Neural progenitor cell (in vitro differentiated cells): Measurements from ENCODE around the gene UPF2. TPM values are rescaled to one million over a fixed set of nuclear protein-coding genes. Genes with fewer than 3 reads are reported as not detected.

Experiments used
- DNase-seq: peaks from one replicate; pipeline ENCODE4 v3.0.0-alpha.2; 2016; ENCODE audit warnings: low spot score
- H2AFZ ChIP-seq: fragments of 200-600 bp; sonication (generic); replicated peaks from 2 replicates; pipeline ENCODE4 v1.6.1; 2016; ENCODE audit warnings: antibody characterized with exemption
- H3F3A ChIP-seq: fragments of 200-600 bp; sonication (generic); 2 replicates; pipeline ENCODE4 v1.6.1; 2016; ENCODE audit warnings: antibody characterized with exemption, low read depth
- H3K27ac ChIP-seq: fragments of 200-600 bp; sonication (generic); 2 replicates; pipeline ENCODE4 v1.5.1; 2016; ENCODE audit warnings: mild to moderate bottlenecking
- H3K27me3 ChIP-seq: fragments of 200-600 bp; sonication (generic); 2 replicates; pipeline ENCODE4 v1.6.1; 2016; ENCODE audit warnings: mild to moderate bottlenecking, moderate library complexity
- H3K36me3 ChIP-seq: fragments of 200-600 bp; sonication (generic); 2 replicates; pipeline ENCODE4 v1.5.1; 2016
- H3K4me1 ChIP-seq: fragments of 200-600 bp; sonication (generic); 2 replicates; pipeline ENCODE4 v1.6.1; 2016; ENCODE audit warnings: mixed run types
- H3K4me2 ChIP-seq: fragments of 200-600 bp; sonication (generic); 2 replicates; pipeline ENCODE4 v1.6.1; 2016
- H3K4me3 ChIP-seq: fragments of 200-600 bp; sonication (generic); 2 replicates; pipeline ENCODE4 v1.5.1; 2016
- H3K79me2 ChIP-seq: fragments of 200-600 bp; sonication (generic); 2 replicates; pipeline ENCODE4 v1.6.1; 2016; ENCODE audit warnings: low read depth
- H3K9ac ChIP-seq: fragments of 200-600 bp; sonication (generic); 2 replicates; pipeline ENCODE4 v1.6.1; 2016
- H3K9me3 ChIP-seq: fragments of 200-600 bp; sonication (generic); 2 replicates; pipeline ENCODE4 v1.5.1; 2016; ENCODE audit warnings: low read depth
- H4K20me1 ChIP-seq: fragments of 200-600 bp; sonication (generic); 2 replicates; pipeline ENCODE4 v1.6.1; 2016; ENCODE audit warnings: low read depth
- H3K27ac Mint-ChIP-seq: 3 replicates; pipeline ENCODE4 v1.8.0; 2021; ENCODE audit warnings: mixed read lengths
- H3K27me3 Mint-ChIP-seq: 2 replicates; pipeline ENCODE4 v1.8.0; 2022; ENCODE audit warnings: low read depth, mild to moderate bottlenecking, inconsistent platforms, moderate library complexity, mixed read lengths; ENCODE audit not compliant: insufficient read depth
- H3K36me3 Mint-ChIP-seq: 3 replicates; pipeline ENCODE4 v1.8.0; 2021; ENCODE audit warnings: mixed read lengths
- H3K4me1 Mint-ChIP-seq: 3 replicates; pipeline ENCODE4 v1.8.0; 2021; ENCODE audit warnings: mixed read lengths
- H3K4me3 Mint-ChIP-seq: 3 replicates; pipeline ENCODE4 v1.8.0; 2021; ENCODE audit warnings: mild to moderate bottlenecking, moderate library complexity, mixed read lengths
- H3K9me3 Mint-ChIP-seq: 3 replicates; pipeline ENCODE4 v1.8.0; 2020; ENCODE audit warnings: mixed read lengths
- CTCF ChIP-seq: fragments of 200-600 bp; sonication (generic); IDR thresholded peaks from 2 replicates; pipeline ENCODE4 v1.5.1; 2017; ENCODE audit warnings: antibody characterized with exemption, mild to moderate bottlenecking
- EZH2 ChIP-seq: fragments of 200-600 bp; sonication (generic); IDR thresholded peaks from 2 replicates; pipeline ENCODE4 v1.6.1; 2017; ENCODE audit warnings: antibody characterized with exemption, mild to moderate bottlenecking, moderate library complexity
- EZH2phosphoT487 ChIP-seq: fragments of 200-600 bp; sonication (generic); IDR thresholded peaks from 2 replicates; pipeline ENCODE4 v1.6.1; 2017; ENCODE audit warnings: antibody characterized with exemption
- total RNA-seq: library from RNA; depleted of rRNA; stranded (reverse); fragments of >200 nt; gene quantifications from 2 replicates; pipeline ENCODE4 v1.2.3, GENCODE V29; 2015; ENCODE audit warnings: low replicate concordance

The UPF2 gene
- total RNA-seq, 1 donor from 2014 or later = 33.2 TPM

- peak within 1 kb of the TSS; percentile 93 for H3K4me3 ChIP-seq
- H3K79me2 ChIP-seq = peaks cover 49% of the 10 kb centered on the region
- H4K20me1 ChIP-seq = peaks cover 3% of the 10 kb centered on the region
- H3K36me3 ChIP-seq = no peaks in the 10 kb centered on the region
- Mint-ChIP-seq H3K36me3 (peaks cover 4% of the 10 kb centered on the region), H3K27me3 (peaks cover 3% of the 10 kb centered on the region), H3K4me3 (peak within 1 kb of the TSS; percentile 89), H3K9me3 (peaks cover 2% of the 10 kb centered on the region), H3K4me1 (peaks cover 13% of the 10 kb centered on the region), H3K27ac (peak within 1 kb of the TSS; percentile 97)
- peak within 1 kb of the TSS; percentile 82 for H3K4me2 ChIP-seq
- no peaks in the 10 kb centered on the region for H3K9me3 ChIP-seq
- H3K27me3 ChIP-seq = no peaks in the 10 kb centered on the region
- peaks cover 4% of the 10 kb centered on the region for H3K4me1 ChIP-seq
- peaks cover 4% of the 10 kb centered on the region for H3F3A ChIP-seq
- H3K9ac ChIP-seq = peak within 1 kb of the TSS; percentile 84
- DNase-seq = peak; percentile 99
- H3K27ac ChIP-seq = peak within 1 kb of the TSS; percentile 55
- TF ChIP-seq CTCF (peak; percentile 31), EZH2phosphoT487 (no peak)
- peak within 1 kb of the TSS; percentile 87 for H2AFZ ChIP-seq
Measured at GRCh38 chr10:12068449-12069269, 26.1 kb upstream of the UPF2 start, which contains the start of gene DHTKD1. TSS of gene DHTKD1 (plus strand) at chr10:12068954. CDS start at chr10:12069034, 80 bp downstream.

- no peak overlapping the region for H3K27ac Mint-ChIP-seq
- H3K27me3 ChIP-seq = no peaks in the 10 kb centered on the region
- H3K27me3 Mint-ChIP-seq = peaks cover 3% of the 10 kb centered on the region
- H3K36me3 ChIP-seq = no peaks in the 10 kb centered on the region
- H3K9me3 ChIP-seq = no peaks in the 10 kb centered on the region
- peaks cover 3% of the 10 kb centered on the region for H4K20me1 ChIP-seq
- H3K4me3 Mint-ChIP-seq = no peak overlapping the region
- H3K36me3 Mint-ChIP-seq = peaks cover 4% of the 10 kb centered on the region
- no peak overlapping the region for H3K9ac ChIP-seq
- no peak overlapping the region for H2AFZ ChIP-seq
- H3F3A ChIP-seq = peaks cover 4% of the 10 kb centered on the region
- H3K27ac ChIP-seq = no peak overlapping the region
- no peak overlapping the region for H3K4me2 ChIP-seq
- no peak for TF ChIP-seq EZH2phosphoT487
- no peak for TF ChIP-seq CTCF
- no peak for TF ChIP-seq EZH2
- peaks cover 2% of the 10 kb centered on the region for H3K9me3 Mint-ChIP-seq
- peaks cover 36% of the 10 kb centered on the region for H3K79me2 ChIP-seq
- peaks cover 16% of the 10 kb centered on the region for H3K4me1 Mint-ChIP-seq
- H3K4me3 ChIP-seq = no peak overlapping the region
- DNase-seq = no peak
- H3K4me1 ChIP-seq = peaks cover 4% of the 10 kb centered on the region
Measured at GRCh38 chr10:12067336-12067735, 24.7 kb upstream of the UPF2 start.

- Histone ChIP-seq H3K9me3 (no peaks in the 10 kb centered on the region), H3K79me2 (no peaks in the 10 kb centered on the region), H3K4me2 (no peak overlapping the region), H3F3A (peaks cover 3% of the 10 kb centered on the region), H3K27me3 (no peaks in the 10 kb centered on the region), H3K27ac (no peak overlapping the region), H3K9ac (no peak overlapping the region), H2AFZ (no peak overlapping the region), H4K20me1 (no peaks in the 10 kb centered on the region), H3K36me3 (no peaks in the 10 kb centered on the region), H3K4me1 (no peaks in the 10 kb centered on the region), H3K4me3 (no peak overlapping the region)
- no peak for DNase-seq
- Mint-ChIP-seq H3K4me3 (no peak overlapping the region), H3K4me1 (peaks cover 5% of the 10 kb centered on the region), H3K36me3 (no peaks in the 10 kb centered on the region), H3K27ac (no peak overlapping the region), H3K27me3 (no peaks in the 10 kb centered on the region), H3K9me3 (peaks cover 2% of the 10 kb centered on the region)
- TF ChIP-seq EZH2 (no peak), EZH2phosphoT487 (no peak)
Measured at GRCh38 chr10:12063483-12063818, 20.8 kb upstream of the UPF2 start.
